CD1c-positive myeloid dendritic cell (primary cell): ENCODE measurements around the gene ADCY9.

ENCODE experiments used
- DNase-seq: peaks from one replicate; pipeline ENCODE4 v3.0.0-alpha.2; 2016; ENCODE audit errors: extremely low spot score

Gene ADCY9

DNA sequence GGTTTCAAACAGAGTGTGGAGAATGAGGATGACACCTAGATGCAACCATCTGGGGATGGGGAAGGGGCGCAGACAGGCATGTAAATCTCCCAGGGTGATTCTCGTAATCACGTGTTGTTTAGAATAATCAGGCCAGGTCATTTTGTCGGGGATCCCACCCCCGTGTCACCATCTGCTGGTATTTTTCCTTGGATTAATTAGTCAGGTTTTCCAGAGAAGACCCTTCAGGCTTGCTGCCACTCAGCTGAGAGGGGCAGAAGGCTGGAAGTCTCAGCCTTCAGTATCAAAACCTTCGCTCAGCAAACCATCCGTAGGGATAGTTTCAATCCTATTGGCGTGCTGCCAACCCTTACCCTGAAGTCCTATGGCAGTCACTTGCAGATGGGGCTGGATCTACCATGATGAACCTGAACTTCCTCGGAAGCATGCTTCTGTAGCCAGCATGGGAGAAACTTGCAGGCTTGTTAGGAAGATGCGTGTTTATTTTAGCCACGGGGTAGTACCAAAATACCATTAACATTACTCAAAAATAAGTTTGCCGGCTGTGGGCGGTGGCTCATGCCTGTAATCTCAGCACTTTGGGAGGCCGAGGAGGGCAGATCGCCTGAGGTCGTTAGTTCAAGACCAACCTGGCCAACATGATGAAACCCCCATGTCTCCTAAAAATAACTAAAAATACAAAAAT is 7.5 kb upstream of the ADCY9 start:
- DNase-seq: no peak

DNA sequence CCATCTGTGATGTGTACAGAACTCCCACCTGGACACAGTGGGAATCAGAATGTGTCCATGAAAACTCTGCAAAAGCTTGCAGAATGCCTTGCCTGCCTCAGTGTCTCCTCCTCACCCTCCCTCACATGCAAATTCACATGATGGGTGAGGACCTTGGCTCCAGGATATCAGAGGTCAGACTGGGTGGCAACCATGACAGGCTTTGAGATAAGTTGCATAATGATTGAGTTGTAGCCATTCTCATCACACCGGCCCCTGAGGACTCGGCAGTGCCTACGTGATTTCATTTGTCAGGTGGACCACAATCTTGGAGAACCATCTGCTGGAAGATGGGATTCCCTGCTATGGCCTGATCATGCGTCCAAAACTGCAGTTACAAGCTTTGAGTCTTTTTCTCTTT is 3.9 kb upstream of the ADCY9 start:
- no peak for DNase-seq

DNA sequence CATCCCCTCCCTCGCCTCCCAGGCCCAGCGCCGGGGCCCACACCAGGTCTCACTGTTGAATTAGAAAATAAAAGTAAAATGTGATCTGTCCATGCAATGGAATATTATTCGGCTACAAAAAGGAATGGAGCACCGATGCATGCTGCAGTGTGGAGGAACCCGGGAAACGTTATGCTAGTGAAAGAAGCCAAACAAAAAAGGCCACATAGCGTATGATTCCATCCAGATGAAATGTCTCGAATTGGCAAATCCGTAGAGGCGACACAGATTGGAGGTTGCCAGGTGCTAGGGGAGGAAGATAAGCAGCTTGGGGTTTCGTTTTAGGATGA is 972 bp upstream of the ADCY9 start:
- no peak for DNase-seq

DNA sequence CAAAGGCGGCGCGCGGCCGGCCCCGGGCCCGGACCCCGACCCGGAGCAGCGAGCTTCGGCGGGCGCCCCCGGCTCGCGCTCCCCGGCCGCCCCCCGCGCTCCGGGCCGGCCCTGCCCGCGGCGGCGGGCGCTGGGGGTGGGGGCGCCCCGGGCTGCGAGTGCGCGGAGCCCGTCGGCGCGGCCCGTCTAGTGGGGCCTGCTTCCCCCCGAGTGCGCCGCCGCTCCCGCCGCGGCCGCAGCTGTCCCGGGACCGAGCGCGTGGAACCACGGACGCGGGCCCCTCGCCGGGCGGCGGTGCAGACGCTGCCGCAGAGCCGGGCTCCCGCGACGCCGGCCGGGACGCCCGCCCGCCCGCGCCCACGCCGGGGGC is 308 bp downstream of the ADCY9 start:
- DNase-seq: no peak

DNA sequence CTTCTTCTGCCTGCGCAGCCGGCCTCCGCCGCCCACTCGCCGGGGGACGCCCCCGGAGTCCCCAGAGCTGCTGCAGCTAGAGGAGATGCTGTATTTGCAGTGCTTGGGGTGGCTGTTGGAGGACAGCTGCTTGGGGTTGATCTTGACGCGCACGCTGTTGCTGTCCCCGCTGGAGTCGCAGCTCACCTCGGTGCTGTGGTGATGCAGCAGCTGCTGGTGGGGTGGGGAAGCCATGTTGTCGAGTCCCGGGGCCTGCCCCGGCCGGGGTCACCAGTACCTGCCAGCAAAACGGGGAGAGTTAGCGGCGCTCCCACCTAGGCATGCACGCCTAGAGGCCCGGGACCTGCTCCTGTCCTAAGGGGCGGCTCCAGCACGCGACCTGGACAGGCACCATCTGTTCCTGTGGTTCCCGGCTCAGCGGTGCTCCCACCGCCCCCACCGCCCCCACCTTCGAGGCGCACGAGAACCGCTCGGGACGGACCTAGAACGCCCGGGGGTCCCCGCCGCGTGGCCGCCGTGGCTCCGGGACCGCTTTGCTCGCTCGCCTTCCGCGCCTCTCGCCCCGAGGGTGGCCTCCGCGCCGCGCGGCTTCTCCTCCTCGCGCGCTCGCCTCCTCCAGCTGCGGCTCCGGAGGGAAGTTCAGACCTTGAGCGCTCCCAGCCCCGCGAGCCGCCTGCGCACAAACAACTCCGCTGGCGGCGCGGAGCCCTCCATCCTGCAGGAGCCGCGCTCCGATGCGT is 863 bp downstream of the ADCY9 start:
- DNase-seq: peak; percentile 78

DNA sequence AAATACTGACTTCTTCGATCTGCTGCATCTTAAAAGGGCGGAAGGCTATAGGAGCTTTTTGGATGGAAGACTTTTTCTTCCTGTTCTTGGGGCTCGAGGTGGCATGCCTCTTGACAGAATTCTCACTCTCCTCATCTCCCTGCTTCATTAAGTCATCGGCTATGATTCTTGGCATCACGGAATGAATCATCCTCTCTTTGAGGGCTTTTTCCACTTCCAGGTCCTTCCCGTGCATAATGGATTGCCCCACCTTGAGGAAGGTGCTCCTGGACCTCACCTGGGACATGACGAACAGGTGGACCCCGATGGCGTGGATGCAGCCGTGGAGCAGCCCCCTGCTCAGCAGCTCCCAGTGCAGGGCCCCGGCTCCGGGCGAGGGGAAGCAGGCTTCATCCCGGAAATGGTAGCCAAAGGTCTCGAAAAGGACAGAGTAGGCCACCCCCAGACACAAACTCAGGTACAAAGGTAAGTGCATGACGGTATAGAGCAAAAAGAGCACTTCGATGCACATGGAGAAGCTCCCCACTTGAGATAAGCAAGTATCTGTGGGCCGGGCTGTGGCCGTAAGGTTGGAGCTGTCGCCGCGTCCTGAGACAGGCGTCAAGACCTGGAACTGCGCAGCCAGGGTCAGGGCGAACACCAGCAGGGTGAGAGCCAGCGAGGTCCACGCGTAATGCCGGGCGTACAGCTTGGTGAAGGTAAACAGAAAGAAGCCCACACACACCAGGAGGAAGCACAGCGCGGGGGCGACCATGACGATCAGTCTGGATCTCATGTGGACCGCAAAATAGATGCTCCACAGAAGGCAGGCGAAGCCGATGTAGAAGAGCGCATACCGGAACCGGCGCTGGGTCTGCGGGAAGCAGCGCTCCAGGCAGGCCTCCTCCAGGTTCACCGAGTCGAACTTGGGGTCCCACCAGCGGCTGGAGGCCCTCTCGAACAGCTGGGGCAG is 1.7 kb downstream of the ADCY9 start:
- DNase-seq: no peak

DNA sequence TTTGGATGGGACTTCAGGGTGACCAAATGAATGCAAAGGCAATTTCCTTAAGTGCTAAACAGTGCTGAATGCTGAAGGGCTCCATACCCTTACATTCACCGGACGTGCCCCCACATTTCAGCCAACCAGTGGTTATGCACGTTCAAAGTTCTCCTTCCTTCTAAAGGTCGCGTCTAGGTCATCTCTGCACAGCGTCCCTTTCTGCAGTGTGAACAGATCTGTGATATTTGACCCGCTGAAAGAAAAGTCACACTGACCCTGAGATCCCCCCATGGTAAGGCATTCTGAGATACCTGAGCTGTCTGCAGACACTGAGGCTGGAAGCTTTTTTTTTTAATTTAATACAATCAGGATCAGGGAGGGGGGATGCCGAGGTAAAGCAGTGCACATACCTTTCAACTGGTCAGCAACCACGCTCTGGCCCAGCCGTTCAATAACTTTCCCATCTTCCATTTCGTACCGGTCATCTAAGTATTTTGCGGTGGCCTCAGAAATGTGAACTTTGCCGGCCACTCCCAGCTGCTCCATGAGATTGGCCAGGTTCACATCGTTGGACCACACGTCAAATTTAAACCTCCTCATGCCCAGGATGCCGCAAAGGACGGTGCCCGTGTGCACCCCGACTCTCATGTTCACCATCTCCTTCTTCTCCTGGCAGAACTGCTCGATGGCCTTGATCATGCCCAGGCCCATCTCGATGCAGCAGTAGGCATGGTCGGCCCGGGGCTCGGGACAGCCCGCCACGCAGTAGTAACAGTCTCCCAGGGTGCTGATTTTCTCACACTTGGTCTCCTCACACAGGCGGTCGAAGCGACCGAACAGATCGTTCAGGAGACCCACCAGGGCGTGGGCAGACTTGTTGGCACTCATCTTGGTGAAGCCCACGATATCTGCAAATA is 2.6 kb downstream of the ADCY9 start:
- DNase-seq: no peak

DNA sequence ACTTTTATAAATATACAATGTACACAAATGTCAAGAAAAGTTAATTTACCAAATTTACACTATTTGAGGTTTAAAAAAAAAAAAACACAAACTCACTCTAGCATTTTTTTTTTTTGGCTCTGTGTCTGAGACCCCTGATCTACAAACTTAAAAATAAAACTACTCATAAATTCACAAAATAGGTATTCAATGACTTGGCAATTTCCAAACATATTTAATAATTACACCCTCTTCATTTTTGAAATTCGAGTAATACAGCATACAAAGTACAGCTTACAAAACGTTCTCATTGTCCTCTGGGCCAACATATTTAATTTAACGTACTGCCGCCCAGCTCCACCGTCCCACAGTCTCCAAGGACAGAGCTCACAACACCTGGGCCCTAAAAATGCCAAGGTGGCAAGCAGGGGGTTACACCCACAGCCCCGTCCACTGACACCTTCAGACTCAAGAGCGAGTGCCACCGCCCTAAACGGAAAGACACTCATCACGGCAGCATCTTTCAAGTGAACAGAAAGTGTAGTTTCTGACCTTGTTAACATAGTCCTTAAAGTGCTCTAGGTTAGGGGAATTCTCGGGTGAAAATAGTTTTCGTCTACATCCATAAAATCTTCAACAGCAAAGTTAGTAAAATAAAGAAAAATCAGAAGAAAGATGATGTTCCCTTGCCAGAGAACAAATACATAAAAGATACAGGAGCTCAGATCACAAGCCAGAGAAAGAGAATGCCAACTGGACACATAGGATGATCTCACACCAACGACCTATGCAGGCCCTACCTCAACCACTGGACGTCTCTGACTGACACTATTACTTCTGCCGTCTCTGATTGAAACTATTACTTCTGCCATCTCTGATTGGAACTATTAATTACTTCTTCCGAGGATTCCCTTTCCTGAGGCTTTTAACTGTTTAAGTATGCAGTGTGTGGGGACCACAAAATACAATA is 4.2 kb downstream of the ADCY9 start:
- DNase-seq: no peak

DNA sequence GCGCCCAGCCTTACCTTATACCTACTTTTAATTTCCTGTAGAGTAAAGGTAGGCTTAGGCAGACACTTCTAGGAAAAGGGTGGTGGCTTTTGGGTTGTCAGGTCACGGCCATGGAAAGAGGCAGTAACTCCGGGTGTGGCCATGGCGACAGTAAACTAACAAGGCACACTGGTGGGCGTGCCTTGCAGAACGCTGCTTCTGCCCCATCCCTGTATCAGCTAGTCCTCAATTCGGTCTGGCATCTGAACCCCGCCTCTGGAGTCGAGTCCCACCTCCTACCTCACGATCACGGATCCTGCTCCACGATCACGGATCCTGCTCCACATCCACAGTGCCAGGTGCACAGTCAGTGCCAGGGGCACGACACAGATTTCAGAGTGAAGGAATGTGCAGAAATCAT is 5.6 kb downstream of the ADCY9 start:
- DNase-seq: no peak

DNA sequence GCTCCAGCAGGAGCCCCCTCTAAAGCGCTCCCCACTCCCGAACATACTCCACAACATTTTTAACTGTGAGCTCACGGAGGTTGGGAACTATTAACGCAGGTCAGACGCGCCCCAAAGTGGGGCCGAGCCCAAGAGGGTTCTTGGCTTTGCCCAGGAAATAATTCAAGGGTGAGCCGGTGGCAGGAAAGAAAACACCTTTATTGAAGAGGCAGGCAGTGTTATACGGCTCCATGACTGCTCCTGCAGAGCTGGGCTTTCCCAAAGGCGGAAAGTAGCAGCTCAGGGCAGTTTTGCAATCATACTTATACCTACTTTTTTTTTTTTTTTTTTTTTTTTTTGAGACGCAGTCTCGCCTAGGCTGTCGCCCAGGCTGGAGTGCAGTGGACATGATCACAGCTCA is 6.2 kb downstream of the ADCY9 start:
- DNase-seq: no peak

DNA sequence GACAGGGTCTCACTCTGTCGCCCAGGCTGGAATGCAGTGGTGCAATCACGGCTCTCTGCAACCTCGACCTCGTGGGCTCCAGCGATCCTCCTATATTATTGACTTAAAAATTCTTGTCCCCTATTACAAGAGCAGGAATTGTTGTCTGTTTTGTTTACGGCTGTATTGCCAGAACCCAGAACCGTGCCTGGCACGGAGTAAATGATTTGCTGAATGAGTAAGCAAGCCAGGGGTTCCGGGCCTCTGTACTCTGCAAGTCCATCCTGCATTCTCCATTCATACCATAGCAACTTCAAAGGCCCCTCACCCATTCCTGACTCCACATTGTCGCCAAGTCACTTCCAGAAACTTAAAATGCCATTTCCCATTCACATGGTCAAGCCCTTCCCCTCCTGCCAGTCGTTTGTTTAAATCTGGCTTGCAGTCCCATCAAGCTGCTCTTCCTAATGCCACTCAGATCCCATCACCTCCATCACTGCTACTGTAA is 6.9 kb downstream of the ADCY9 start:
- DNase-seq: no peak

DNA sequence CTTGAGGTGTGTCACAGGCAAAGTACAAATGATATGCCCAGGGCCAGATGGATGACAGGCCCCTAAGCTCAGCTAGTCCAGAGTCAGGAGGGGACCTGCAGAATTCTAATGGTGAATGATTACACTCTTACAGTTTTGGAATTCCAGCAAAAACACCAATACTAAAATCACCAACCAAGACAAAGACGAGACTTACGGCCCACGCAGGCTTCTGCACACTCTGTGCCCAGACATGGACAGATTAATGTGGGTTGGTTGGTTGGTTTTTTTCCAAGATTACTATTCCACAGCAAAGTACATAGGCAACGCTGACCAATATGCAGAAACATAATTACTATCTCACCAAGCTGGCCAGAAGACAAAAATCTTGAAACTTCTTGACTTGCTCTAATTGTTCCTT is 9.7 kb downstream of the ADCY9 start:
- DNase-seq: no peak

DNA sequence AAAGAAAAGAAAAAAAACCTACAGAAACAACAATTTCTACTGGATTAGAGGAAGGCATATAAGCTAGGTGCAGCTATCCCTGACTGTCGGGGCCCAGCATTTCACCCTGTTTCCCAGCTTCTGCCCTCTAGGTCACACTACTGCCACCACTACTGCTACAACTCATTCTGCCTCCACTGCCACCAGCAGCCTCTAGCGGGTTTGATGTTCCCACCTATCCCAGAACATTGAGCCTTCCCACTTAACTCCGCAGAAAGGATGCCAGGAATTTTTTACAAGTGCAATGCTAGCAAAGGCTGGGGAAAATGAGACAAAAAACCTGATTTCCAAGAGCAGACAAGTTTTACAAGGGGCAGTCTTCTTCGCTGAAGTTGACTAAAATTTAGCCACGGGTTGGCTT is 10.4 kb downstream of the ADCY9 start:
- no peak for DNase-seq

DNA sequence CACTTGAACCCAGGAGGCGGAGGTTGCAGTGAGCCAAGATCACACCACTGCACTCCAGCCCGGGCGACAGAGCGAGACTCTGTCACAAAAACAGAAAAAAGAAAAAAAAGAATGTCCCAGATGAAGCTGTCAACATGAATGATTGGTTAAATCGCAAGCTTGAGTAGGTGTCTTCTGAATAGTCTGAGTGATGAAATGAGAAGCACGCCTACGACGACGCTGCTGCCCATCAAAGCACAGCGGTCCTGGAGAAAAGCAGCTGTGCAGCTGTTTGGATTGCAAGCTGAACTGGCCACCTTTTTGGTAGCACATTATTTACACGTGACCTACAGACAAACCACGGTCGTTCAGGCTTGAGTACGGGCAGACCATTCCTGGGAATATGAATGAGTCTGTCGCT is 12.5 kb downstream of the ADCY9 start:
- no peak for DNase-seq

DNA sequence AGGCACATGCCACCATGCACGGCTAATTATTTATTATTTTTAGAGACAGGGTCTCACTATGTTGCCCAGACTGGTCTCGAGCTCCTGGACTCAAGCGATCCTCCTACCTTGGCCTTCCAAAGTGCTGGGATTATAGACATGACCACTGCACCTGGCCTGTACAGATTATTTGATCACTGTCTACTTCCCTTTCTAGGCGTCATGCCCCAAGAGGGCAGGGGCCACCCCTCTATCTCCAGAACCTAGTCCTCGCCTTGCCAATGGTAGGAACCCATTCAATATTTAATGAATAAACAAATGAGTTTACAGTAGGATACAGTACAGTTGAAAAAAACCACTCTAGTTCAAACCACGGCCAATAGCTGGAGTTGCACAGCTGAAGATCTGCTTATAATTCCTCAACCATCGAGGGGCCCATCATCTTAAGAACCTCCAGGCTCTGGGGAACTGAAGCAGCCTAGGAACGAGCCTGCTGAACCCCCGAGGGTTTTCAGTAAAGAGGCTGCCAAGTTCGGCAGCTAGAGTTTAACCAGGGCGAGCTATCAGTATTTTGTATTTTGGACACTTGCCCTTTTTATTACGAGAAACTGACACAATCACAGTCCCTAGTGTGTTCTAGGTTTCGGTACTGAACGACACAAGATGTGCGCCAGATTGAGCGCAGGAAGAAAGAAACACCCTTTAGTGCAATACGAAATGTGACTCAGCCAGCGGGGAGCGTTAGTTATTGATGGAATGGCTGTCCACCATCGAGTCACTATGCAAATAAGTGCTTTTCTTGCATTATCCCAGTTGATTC is 14.6 kb downstream of the ADCY9 start:
- DNase-seq: no peak

DNA sequence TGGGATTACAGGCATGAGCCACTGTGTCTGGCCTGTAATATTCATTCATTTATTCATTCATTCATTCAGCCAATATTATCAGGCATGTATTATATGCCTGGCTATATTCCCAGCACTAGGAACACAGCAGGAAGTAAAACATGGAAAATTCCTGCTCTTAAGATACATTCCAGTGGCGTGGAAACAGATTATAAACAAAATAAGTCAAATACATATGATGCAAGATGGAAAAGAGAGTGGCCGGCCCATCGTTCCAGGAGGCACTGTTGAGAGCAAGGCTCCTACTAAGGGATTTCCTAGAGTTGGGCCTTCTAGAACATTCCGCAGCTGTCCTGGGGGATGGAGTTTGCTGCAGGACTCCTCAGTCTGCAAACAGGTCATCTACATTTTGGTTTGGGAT is 17.7 kb downstream of the ADCY9 start:
- no peak for DNase-seq

DNA sequence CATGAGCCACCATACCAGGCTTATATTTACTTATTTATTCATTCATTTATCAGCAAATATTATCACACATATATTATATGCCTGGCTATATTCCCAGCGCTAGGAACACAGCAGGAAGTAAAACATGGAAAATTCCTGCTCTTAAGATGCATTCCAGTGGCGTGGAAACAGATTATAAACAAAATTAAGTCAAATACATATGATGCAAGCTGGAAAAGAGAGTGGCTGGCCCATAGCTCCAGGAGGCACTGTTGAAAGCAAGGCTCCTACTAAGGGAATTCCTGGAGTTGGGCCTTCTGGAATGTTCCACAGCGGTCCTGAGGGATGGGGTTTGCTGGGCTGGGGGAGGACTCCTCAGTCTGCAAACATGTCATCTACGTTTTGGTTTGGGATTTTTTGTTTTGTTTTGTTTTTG is 18.4 kb downstream of the ADCY9 start:
- no peak for DNase-seq

DNA sequence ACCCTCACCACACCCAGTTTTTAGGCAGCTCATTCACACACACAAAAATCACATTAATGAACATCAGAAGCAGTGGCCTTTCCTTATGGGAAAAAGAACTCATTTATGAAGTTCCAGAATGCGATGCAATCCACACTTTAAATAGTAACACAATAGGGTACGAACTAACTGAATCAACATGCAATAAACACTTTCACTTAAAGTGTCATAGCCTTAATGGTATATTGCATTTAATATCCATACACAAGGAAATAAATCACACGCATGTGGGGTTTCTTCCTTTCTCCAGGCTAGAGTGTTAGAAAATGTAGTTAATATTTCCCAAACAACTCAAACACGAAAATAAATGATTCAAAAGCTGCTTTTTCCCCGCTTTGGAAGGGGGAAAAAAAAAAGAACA is 19.7 kb downstream of the ADCY9 start:
- DNase-seq: no peak

DNA sequence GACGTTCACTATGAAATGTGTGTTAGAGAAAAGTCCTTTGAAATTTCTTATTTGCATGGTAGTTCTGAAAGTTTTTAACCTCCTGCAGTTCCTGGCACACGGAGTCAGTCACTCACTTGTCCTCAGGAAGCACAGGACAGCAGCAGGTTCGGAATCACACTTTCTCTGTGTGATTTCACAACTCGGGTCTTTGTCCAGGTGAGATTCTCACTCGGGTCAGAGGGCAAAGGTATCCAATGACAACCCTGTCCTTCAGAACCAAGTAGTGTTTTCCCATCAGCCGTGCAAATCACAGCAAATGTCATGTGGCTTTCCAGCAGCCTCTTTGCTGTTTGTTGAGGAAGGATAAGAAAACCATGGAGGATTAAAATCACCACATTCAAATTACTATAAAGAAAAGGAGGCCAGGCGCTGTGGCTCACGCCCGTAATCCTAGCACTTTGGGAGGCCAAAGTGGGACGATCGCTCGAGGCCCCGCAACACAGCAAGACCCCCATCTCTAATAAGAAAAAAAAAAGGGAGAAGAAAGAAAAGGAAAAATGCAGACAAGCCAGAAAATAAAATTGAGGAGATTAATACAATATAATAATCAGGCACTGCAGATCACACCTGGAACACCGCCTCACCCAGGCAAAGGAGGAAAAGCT is 22.0 kb downstream of the ADCY9 start:
- DNase-seq: no peak
